WTC11 (cell line): Measurements from ENCODE around the gene TDRD9. TPM values are rescaled to one million over a fixed set of nuclear protein-coding genes. Genes with fewer than 3 reads are reported as not detected.

Source experiments
- ATAC-seq: fragments of 200-7000 bp; cut with Tn5 transposase; 2 replicates; pipeline ENCODE4 v1.10.0; 2021; ENCODE audit warnings: mild to moderate bottlenecking, moderate library complexity
- CTCF ChIA-PET: fragments of 300-600 bp; sonication (Branson Sonifier 250); formaldehyde crosslinking; loops from one replicate; lab custom pipeline; 2021; ENCODE audit warnings: antibody characterized with exemption; lab: Charles Lee
- POLR2A ChIA-PET: fragments of 350-600 bp; sonication (Branson Sonifier 250); formaldehyde crosslinking; loops from one replicate; lab custom pipeline; 2021; ENCODE audit warnings: antibody characterized with exemption; lab: Charles Lee
- DNase-seq: peaks from one replicate; pipeline ENCODE4 v3.0.0; 2021; ENCODE audit warnings: low spot score
- H3K27ac Mint-ChIP-seq: 2 replicates; pipeline ENCODE4 v1.8.0; 2021; ENCODE audit warnings: mixed read lengths
- H3K27me3 Mint-ChIP-seq: 2 replicates; pipeline ENCODE4 v1.8.0; 2021; ENCODE audit warnings: low read depth, mild to moderate bottlenecking, moderate library complexity, mixed read lengths
- H3K36me3 Mint-ChIP-seq: 2 replicates; pipeline ENCODE4 v1.8.0; 2021; ENCODE audit warnings: mixed read lengths
- H3K4me1 Mint-ChIP-seq: 2 replicates; pipeline ENCODE4 v1.8.0; 2022; ENCODE audit warnings: mixed read lengths
- H3K4me3 Mint-ChIP-seq: 2 replicates; pipeline ENCODE4 v1.8.0; 2021; ENCODE audit warnings: mild to moderate bottlenecking, moderate library complexity, mixed read lengths
- H3K9me3 Mint-ChIP-seq: 2 replicates; pipeline ENCODE4 v1.8.0; 2021; ENCODE audit warnings: mixed read lengths
- AR ChIP-seq: fragments of 250-450 bp; sonication (Bioruptor Pico); IDR thresholded peaks from 2 replicates; pipeline ENCODE4 v1.9.0; 2021; ENCODE audit warnings: mild to moderate bottlenecking
- ARID4B ChIP-seq: sonication (generic); formaldehyde crosslinking; IDR thresholded peaks from 2 replicates; pipeline ENCODE4 v1.8.0; 2023; ENCODE audit warnings: missing genetic modification reagents, mild to moderate bottlenecking, borderline replicate concordance
- E2F4 ChIP-seq: sonication (generic); formaldehyde crosslinking; IDR thresholded peaks from 2 replicates; pipeline ENCODE4 v1.8.1; 2022; ENCODE audit warnings: low read depth, mild to moderate bottlenecking, moderate library complexity, missing genetic modification reagents, borderline replicate concordance
- E2F5 ChIP-seq: sonication (generic); formaldehyde crosslinking; IDR thresholded peaks from 2 replicates; pipeline ENCODE4 v1.8.1; 2022; ENCODE audit warnings: mild to moderate bottlenecking, moderate library complexity, missing genetic modification reagents
- ELF4 ChIP-seq: sonication (generic); formaldehyde crosslinking; IDR thresholded peaks from 2 replicates; pipeline ENCODE4 v1.8.1; 2022; ENCODE audit warnings: low read depth, mild to moderate bottlenecking, moderate library complexity, missing genetic modification reagents
- ETV6 ChIP-seq: sonication (generic); formaldehyde crosslinking; IDR thresholded peaks from 2 replicates; pipeline ENCODE4 v1.8.1; 2022; ENCODE audit warnings: mild to moderate bottlenecking, missing genetic modification reagents
- GTF2I ChIP-seq: fragments of 250-450 bp; sonication (Bioruptor Pico); conservative IDR thresholded peaks from 2 replicates; pipeline ENCODE4 v1.4.0; 2021; ENCODE audit warnings: mild to moderate bottlenecking
- OVOL2 ChIP-seq: fragments of 250-450 bp; sonication (Bioruptor Pico); IDR thresholded peaks from 2 replicates; pipeline ENCODE4 v1.9.0; 2021; ENCODE audit warnings: mild to moderate bottlenecking, borderline replicate concordance
- PRDM15 ChIP-seq: sonication (generic); formaldehyde crosslinking; IDR thresholded peaks from 2 replicates; pipeline ENCODE4 v1.8.0; 2022; ENCODE audit warnings: missing genetic modification reagents
- PREB ChIP-seq: sonication (generic); formaldehyde crosslinking; IDR thresholded peaks from 2 replicates; pipeline ENCODE4 v1.8.1; 2022; ENCODE audit warnings: mild to moderate bottlenecking, missing genetic modification reagents, moderate library complexity, borderline replicate concordance
- SMAD4 ChIP-seq: sonication (generic); formaldehyde crosslinking; IDR thresholded peaks from 2 replicates; pipeline ENCODE4 v1.8.0; 2022; ENCODE audit warnings: mild to moderate bottlenecking, missing genetic modification reagents
- STAT6 ChIP-seq: sonication (generic); formaldehyde crosslinking; conservative IDR thresholded peaks from 2 replicates; pipeline ENCODE4 v1.8.1; 2023; ENCODE audit warnings: mild to moderate bottlenecking, low read depth, missing genetic modification reagents, moderate library complexity
- TCF7 ChIP-seq: sonication (generic); formaldehyde crosslinking; IDR thresholded peaks from 2 replicates; pipeline ENCODE4 v1.8.0; 2022; ENCODE audit warnings: mild to moderate bottlenecking, low read depth, missing genetic modification reagents, moderate library complexity
- TEAD1 ChIP-seq: sonication (generic); formaldehyde crosslinking; IDR thresholded peaks from 2 replicates; pipeline ENCODE4 v1.8.0; 2022; ENCODE audit warnings: mild to moderate bottlenecking, missing genetic modification reagents
- USF1 ChIP-seq: sonication (generic); formaldehyde crosslinking; IDR thresholded peaks from 2 replicates; pipeline ENCODE4 v1.8.0; 2022; ENCODE audit warnings: mild to moderate bottlenecking, missing genetic modification reagents
- ZNF138 ChIP-seq: sonication (generic); formaldehyde crosslinking; conservative IDR thresholded peaks from 2 replicates; pipeline ENCODE4 v1.8.1; 2022; ENCODE audit warnings: mild to moderate bottlenecking, moderate library complexity, missing genetic modification reagents
- ZNF423 ChIP-seq: fragments of 250-450 bp; sonication (Bioruptor Pico); IDR thresholded peaks from 2 replicates; pipeline ENCODE4 v2.1.2; 2022; ENCODE audit warnings: mild to moderate bottlenecking, moderate library complexity
- total RNA-seq: library from RNA; stranded (reverse); gene quantifications from 3 replicates; pipeline ENCODE4 v1.2.3, GENCODE V29; 2021

Gene TDRD9
- total RNA-seq, 1 experiment from 2014 or later = 0.17 TPM

- TF ChIP-seq PRDM15 (CRISPR knock-in tag) (no peak), AR (CRISPR knock-in tag) (no peak), TCF7 (CRISPR knock-in tag) (no peak), E2F5 (CRISPR knock-in tag) (no peak)
Observed at GRCh38 chr14:104023325-104024055, 95.2 kb downstream of the TDRD9 start (continued).

GRCh38 chr14:104025534-104025933 is 97.3 kb downstream of the TDRD9 start:
- Mint-ChIP-seq H3K4me1 (no peaks in the 10 kb centered on the region), H3K27me3 (no peaks in the 10 kb centered on the region), H3K27ac (no peak overlapping the region), H3K36me3 (no peaks in the 10 kb centered on the region), H3K4me3 (no peak overlapping the region), H3K9me3 (no peaks in the 10 kb centered on the region)
- ChIA-PET POLR2A (no interaction called here), CTCF (interaction anchor here (1.0 to 1.4 kb wide), 4 partner anchors 23 to 125 kb away, joined by 3 to 8 read pairs (median 4); no protein-coding TSS in a partner anchor)
- no peak for ATAC-seq
- DNase-seq = no peak
- TF ChIP-seq USF1 (CRISPR knock-in tag) (no peak), E2F4 (CRISPR knock-in tag) (no peak), PREB (no peak), STAT6 (no peak), SMAD4 (CRISPR knock-in tag) (no peak), ETV6 (CRISPR knock-in tag) (no peak), ARID4B (CRISPR knock-in tag) (no peak), ZNF423 (CRISPR knock-in tag) (no peak), ZNF138 (CRISPR knock-in tag) (no peak), TEAD1 (CRISPR knock-in tag) (no peak), OVOL2 (CRISPR knock-in tag) (no peak), ELF4 (CRISPR knock-in tag) (no peak), GTF2I (CRISPR knock-in tag) (no peak)
